Measurements from ENCODE around the gene MACO1. TPM values are rescaled to one million over a fixed set of nuclear protein-coding genes. Genes with fewer than 3 reads are reported as not detected.

The MACO1 gene
- total and polyA plus RNA-seq, 5 donors from 2014 or later, result 5.0 to 20.3 (median 5.8) TPM

GRCh38 chr1:25486602-25487001 is 55.9 kb downstream of the MACO1 start:
- peak in 1 of 3 donors; percentile 13 for DNase-seq
- Histone ChIP-seq H3K4me3 (ENCODE audit: low read depth, low read length) (no peak overlapping the region), H3K9me3 (ENCODE audit: control insufficient read depth in 2 of 2, low read length in 2 of 2) (no peaks in the 10 kb centered on the region), H3K27me3 (ENCODE audit: control insufficient read depth, insufficient read depth, low read length) (no peaks in the 10 kb centered on the region), H3K36me3 (ENCODE audit: control insufficient read depth, insufficient read depth, low read length) (peaks cover 48% of the 10 kb centered on the region), H3K4me1 (ENCODE audit: control insufficient read depth, insufficient read depth, low read length, poor library complexity, severe bottlenecking) (no peaks in the 10 kb centered on the region), H3K27ac (ENCODE audit: insufficient read depth, low read length, poor library complexity, severe bottlenecking) (no peak overlapping the region)
- ATAC-seq (ENCODE audit: low read depth in 2 of 2), result no peak
- H3K9me3 Mint-ChIP-seq, result no peaks in the 10 kb centered on the region
- H3K4me1 Mint-ChIP-seq, result peaks cover 10 to 19% (median 15%) of the 10 kb centered on the region in 4 donors
- no peak overlapping the region for H3K4me3 Mint-ChIP-seq
- no peaks in the 10 kb centered on the region for H3K27me3 Mint-ChIP-seq
- peak overlapping the region in 1 of 3 donors; percentile 62 for H3K27ac Mint-ChIP-seq
- H3K36me3 Mint-ChIP-seq, result peaks cover 42% of the 10 kb centered on the region

GRCh38 chr1:25487628-25488027 is 56.9 kb downstream of the MACO1 start:
- peaks cover 10 to 13% (median 11%) of the 10 kb centered on the region in 4 donors for H3K4me1 Mint-ChIP-seq

DNA sequence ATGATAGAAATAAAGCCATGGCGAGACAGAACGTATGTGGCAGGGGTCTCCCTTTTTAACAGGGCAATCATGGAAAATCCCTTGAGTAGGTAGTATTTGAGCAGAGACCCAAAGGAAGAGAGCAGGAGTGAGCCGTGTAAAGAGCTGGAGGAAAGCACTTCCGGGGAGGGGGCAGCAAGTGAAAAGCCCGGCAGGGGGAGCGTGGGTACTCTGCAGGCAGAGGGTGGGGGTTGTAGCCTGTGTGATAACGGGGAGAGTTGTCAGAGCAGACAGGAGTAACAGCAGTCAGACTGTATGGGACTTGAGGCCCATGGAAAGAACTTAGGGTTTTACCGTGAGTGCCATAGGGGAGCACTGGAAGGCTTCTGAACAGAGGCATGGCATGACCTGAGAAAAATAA is 61.6 kb downstream of the MACO1 start:
- Mint-ChIP-seq H3K36me3 (peaks cover 53% of the 10 kb centered on the region), H3K27ac (peak overlapping the region in 1 of 3 donors; percentile 76)

More at GRCh38 chr1:25487628-25488027, 56.9 kb downstream of the MACO1 start:
- Mint-ChIP-seq H3K4me3 (no peak overlapping the region), H3K36me3 (peaks cover 48% of the 10 kb centered on the region), H3K9me3 (peaks cover 0 to 1% (median 0%) of the 10 kb centered on the region in 7 donors), H3K27ac (peak overlapping the region in 2 of 3 donors; percentile 14 to 62), H3K27me3 (no peaks in the 10 kb centered on the region)
- DNase-seq, result peak in 2 of 3 donors; percentile 26 to 37
- no peak for ATAC-seq (ENCODE audit: low read depth in 2 of 2)
- peaks cover 58% of the 10 kb centered on the region for H3K36me3 ChIP-seq (ENCODE audit: control insufficient read depth, insufficient read depth, low read length)
- H3K27me3 ChIP-seq (ENCODE audit: control insufficient read depth, insufficient read depth, low read length), result no peaks in the 10 kb centered on the region
- H3K9me3 ChIP-seq (ENCODE audit: control insufficient read depth in 2 of 2, low read length in 2 of 2), result no peaks in the 10 kb centered on the region
- no peaks in the 10 kb centered on the region for H3K4me1 ChIP-seq (ENCODE audit: control insufficient read depth, insufficient read depth, low read length, poor library complexity, severe bottlenecking)
- H3K27ac ChIP-seq (ENCODE audit: insufficient read depth, low read length, poor library complexity, severe bottlenecking), result no peak overlapping the region
- no peak overlapping the region for H3K4me3 ChIP-seq (ENCODE audit: low read depth, low read length)

DNA sequence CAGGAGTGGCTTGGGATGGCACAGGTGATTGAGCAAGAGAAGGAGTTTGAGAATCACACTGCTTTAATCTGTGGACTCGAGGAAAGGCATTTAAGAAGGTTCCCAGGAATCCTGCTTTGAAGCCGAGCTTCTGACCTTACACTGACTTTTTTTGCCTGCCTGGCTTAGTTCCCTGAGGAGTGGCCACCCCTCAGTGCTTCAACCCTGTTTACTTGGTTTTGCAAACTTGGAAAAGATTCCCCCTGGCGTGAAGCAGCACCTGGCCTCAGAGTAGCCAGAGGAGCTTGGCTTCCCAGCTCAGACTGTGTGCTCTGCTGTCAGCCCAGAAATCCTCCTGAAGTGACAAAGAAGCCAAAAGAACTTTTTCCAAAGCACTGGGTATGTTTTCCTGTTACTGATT is 64.3 kb downstream of the MACO1 start:
- H3K36me3 Mint-ChIP-seq, result peaks cover 61% of the 10 kb centered on the region
- peaks cover 69% of the 10 kb centered on the region for H3K36me3 ChIP-seq (ENCODE audit: control insufficient read depth, insufficient read depth, low read length)
- DNase-seq (no peak), ATAC-seq (ENCODE audit: low read depth in 2 of 2) (no peak)
- no peak overlapping the region for H3K27ac ChIP-seq (ENCODE audit: insufficient read depth, low read length, poor library complexity, severe bottlenecking)
- no peaks in the 10 kb centered on the region for H3K27me3 Mint-ChIP-seq
- H3K27ac Mint-ChIP-seq, result peak overlapping the region in 2 of 3 donors; percentile 54 to 69
- no peak overlapping the region for H3K4me3 ChIP-seq (ENCODE audit: low read depth, low read length)
- H3K9me3 ChIP-seq (ENCODE audit: control insufficient read depth in 2 of 2, low read length in 2 of 2), result no peaks in the 10 kb centered on the region
- no peak overlapping the region for H3K4me3 Mint-ChIP-seq
- peaks cover 0 to 7% (median 4%) of the 10 kb centered on the region in 4 donors for H3K4me1 Mint-ChIP-seq
- no peaks in the 10 kb centered on the region for H3K4me1 ChIP-seq (ENCODE audit: control insufficient read depth, insufficient read depth, low read length, poor library complexity, severe bottlenecking)
- no peaks in the 10 kb centered on the region for H3K27me3 ChIP-seq (ENCODE audit: control insufficient read depth, insufficient read depth, low read length)
- peaks cover 0 to 1% (median 0%) of the 10 kb centered on the region in 7 donors for H3K9me3 Mint-ChIP-seq

More for the DNA sequence above, 61.6 kb downstream of the MACO1 start:
- Histone ChIP-seq H3K27me3 (ENCODE audit: control insufficient read depth, insufficient read depth, low read length) (no peaks in the 10 kb centered on the region), H3K4me3 (ENCODE audit: low read depth, low read length) (no peak overlapping the region), H3K9me3 (ENCODE audit: control insufficient read depth in 2 of 2, low read length in 2 of 2) (no peaks in the 10 kb centered on the region), H3K36me3 (ENCODE audit: control insufficient read depth, insufficient read depth, low read length) (peaks cover 62% of the 10 kb centered on the region), H3K4me1 (ENCODE audit: control insufficient read depth, insufficient read depth, low read length, poor library complexity, severe bottlenecking) (no peaks in the 10 kb centered on the region), H3K27ac (ENCODE audit: insufficient read depth, low read length, poor library complexity, severe bottlenecking) (no peak overlapping the region)
- H3K9me3 Mint-ChIP-seq, result peaks cover 0 to 1% (median 0%) of the 10 kb centered on the region in 7 donors
- ATAC-seq (ENCODE audit: low read depth in 2 of 2), result no peak
- H3K4me3 Mint-ChIP-seq, result no peak overlapping the region
- DNase-seq, result no peak
- no peaks in the 10 kb centered on the region for H3K27me3 Mint-ChIP-seq
- H3K4me1 Mint-ChIP-seq, result peaks cover 0 to 11% (median 10%) of the 10 kb centered on the region in 4 donors

- H3K27me3 ChIP-seq (ENCODE audit: control insufficient read depth, insufficient read depth, low read length), result no peaks in the 10 kb centered on the region
- H3K4me1 ChIP-seq (ENCODE audit: control insufficient read depth, insufficient read depth, low read length, poor library complexity, severe bottlenecking), result peaks cover 6% of the 10 kb centered on the region
- H3K36me3 Mint-ChIP-seq, result peaks cover 29% of the 10 kb centered on the region
- DNase-seq, result no peak
- ATAC-seq (ENCODE audit: low read depth in 2 of 2), result no peak
- H3K9me3 Mint-ChIP-seq, result peaks cover 0 to 1% (median 0%) of the 10 kb centered on the region in 7 donors
- H3K27ac Mint-ChIP-seq, result peak overlapping the region in 2 of 3 donors; percentile 3 to 62
- no peak overlapping the region for H3K4me3 Mint-ChIP-seq
- peaks cover 38% of the 10 kb centered on the region for H3K36me3 ChIP-seq (ENCODE audit: control insufficient read depth, insufficient read depth, low read length)
- H3K4me3 ChIP-seq (ENCODE audit: low read depth, low read length), result no peak overlapping the region
- H3K9me3 ChIP-seq (ENCODE audit: control insufficient read depth in 2 of 2, low read length in 2 of 2), result no peaks in the 10 kb centered on the region
- no peaks in the 10 kb centered on the region for H3K27me3 Mint-ChIP-seq
- peaks cover 4 to 16% (median 7%) of the 10 kb centered on the region in 4 donors for H3K4me1 Mint-ChIP-seq
- no peak overlapping the region for H3K27ac ChIP-seq (ENCODE audit: insufficient read depth, low read length, poor library complexity, severe bottlenecking)
Observed at GRCh38 chr1:25500694-25501093, 70.0 kb downstream of the MACO1 start.

DNA sequence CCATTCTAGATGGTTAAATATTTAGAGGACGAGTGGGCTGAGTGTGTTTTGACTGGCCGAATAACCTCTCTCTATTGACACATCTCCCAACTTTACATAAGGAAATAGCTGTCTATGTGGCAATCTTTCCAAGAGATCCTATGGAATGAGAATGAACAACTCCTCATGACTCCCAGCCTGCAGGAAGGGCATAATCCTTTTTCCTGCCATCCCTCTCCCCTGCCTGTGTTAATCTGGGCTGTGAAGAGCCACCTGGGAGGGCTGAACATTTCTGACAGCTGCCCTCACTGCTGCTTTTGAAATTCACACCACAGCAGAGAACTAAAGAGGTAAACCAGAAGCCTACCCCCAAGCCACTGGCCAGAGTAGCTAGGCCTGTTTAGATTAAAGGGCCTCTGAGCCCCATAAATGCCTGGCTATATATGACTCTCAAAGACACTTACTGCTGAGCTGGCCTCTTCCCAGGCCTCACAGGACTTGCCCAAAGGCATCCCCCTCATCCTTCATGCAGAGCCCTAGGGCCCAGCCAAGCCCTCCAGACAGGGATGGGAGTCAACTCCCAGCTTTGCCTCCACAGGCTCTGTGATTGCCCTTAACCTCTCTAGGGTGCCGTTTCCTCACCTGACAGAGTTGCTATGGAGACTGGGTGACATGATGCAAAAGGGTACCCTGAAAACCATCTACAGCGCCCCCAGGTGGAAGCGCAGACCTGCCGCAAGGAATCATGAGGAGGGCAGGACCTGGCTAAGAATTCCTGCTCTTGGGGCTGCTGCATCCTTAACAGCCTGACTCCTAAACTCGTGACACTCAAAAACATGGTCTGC is 70.8 kb downstream of the MACO1 start:
- Mint-ChIP-seq H3K27me3 (no peaks in the 10 kb centered on the region), H3K9me3 (peaks cover 0 to 1% (median 0%) of the 10 kb centered on the region in 7 donors), H3K4me1 (peaks cover 4 to 23% (median 11%) of the 10 kb centered on the region in 4 donors), H3K4me3 (no peak overlapping the region), H3K36me3 (peaks cover 27% of the 10 kb centered on the region), H3K27ac (peak overlapping the region in 2 of 3 donors; percentile 54 to 79)
- Histone ChIP-seq H3K27ac (ENCODE audit: insufficient read depth, low read length, poor library complexity, severe bottlenecking) (no peak overlapping the region), H3K4me1 (ENCODE audit: control insufficient read depth, insufficient read depth, low read length, poor library complexity, severe bottlenecking) (peaks cover 13% of the 10 kb centered on the region), H3K9me3 (ENCODE audit: control insufficient read depth in 2 of 2, low read length in 2 of 2) (no peaks in the 10 kb centered on the region), H3K27me3 (ENCODE audit: control insufficient read depth, insufficient read depth, low read length) (no peaks in the 10 kb centered on the region), H3K36me3 (ENCODE audit: control insufficient read depth, insufficient read depth, low read length) (peaks cover 30% of the 10 kb centered on the region), H3K4me3 (ENCODE audit: low read depth, low read length) (no peak overlapping the region)
- no peak for ATAC-seq (ENCODE audit: low read depth in 2 of 2)
- DNase-seq, result no peak

DNA sequence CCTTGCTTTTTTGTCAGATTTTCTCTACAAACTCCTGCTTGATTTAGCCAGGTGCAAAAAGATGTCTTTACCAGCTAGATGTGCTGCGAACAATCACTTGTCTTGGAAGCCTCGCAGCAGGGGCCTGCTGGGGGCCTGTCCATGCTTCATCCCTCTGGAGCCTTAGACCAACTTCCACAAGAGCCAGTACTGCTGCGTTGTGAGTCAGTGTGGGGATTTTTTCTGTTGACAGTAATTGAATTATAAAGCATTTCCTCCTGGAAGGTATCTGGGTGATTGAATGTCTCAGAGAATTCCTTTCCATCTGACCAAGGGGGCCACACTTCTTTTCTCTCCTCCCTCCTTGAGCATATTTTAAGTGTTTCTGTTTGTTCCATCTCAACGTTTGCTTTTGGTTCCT is 72.3 kb downstream of the MACO1 start:
- no peak for DNase-seq
- Mint-ChIP-seq H3K4me3 (no peak overlapping the region), H3K4me1 (peaks cover 8 to 34% (median 15%) of the 10 kb centered on the region in 4 donors), H3K27ac (peak overlapping the region in 2 of 3 donors; percentile 36 to 49), H3K9me3 (peaks cover 0 to 3% (median 0%) of the 10 kb centered on the region in 7 donors), H3K27me3 (no peaks in the 10 kb centered on the region), H3K36me3 (peaks cover 17% of the 10 kb centered on the region)
- Histone ChIP-seq H3K27ac (ENCODE audit: insufficient read depth, low read length, poor library complexity, severe bottlenecking) (no peak overlapping the region), H3K36me3 (ENCODE audit: control insufficient read depth, insufficient read depth, low read length) (peaks cover 18% of the 10 kb centered on the region), H3K4me3 (ENCODE audit: low read depth, low read length) (no peak overlapping the region), H3K27me3 (ENCODE audit: control insufficient read depth, insufficient read depth, low read length) (no peaks in the 10 kb centered on the region), H3K9me3 (ENCODE audit: control insufficient read depth in 2 of 2, low read length in 2 of 2) (no peaks in the 10 kb centered on the region), H3K4me1 (ENCODE audit: control insufficient read depth, insufficient read depth, low read length, poor library complexity, severe bottlenecking) (peaks cover 15% of the 10 kb centered on the region)
- ATAC-seq (ENCODE audit: low read depth in 2 of 2), result no peak

Measured in CD4-positive, CD25-positive, alpha-beta regulatory T cell (primary cell).